Osteoblast (primary cell): ENCODE results near the gene ARHGEF28. TPM values are rescaled to one million over a fixed set of nuclear protein-coding genes. Genes with fewer than 3 reads are reported as not detected.

Experiments
- DNase-seq: peaks from one replicate; pipeline ENCODE4 v3.0.0; 2011; ENCODE audit warnings: low spot score, mixed read lengths; ENCODE audit not compliant: insufficient read length; ENCODE audit errors: missing footprints
- H2AFZ ChIP-seq: 2 replicates; pipeline ENCODE4 v1.6.0; 2011; ENCODE audit warnings: mild to moderate bottlenecking, low read length
- H3K27ac ChIP-seq: 2 replicates; pipeline ENCODE4 v1.5.1; 2011; ENCODE audit warnings: mild to moderate bottlenecking, low read depth, low read length, moderate library complexity
- H3K27me3 ChIP-seq: 2 replicates; pipeline ENCODE4 v1.6.0; 2012; ENCODE audit warnings: mild to moderate bottlenecking, control low read depth, inconsistent platforms, low read length, moderate library complexity; ENCODE audit not compliant: insufficient read depth
- H3K36me3 ChIP-seq: 2 replicates; pipeline ENCODE4 v1.5.1; 2011; ENCODE audit warnings: mild to moderate bottlenecking, low read length, control low read depth, moderate library complexity; ENCODE audit not compliant: insufficient read depth
- H3K4me1 ChIP-seq: 2 replicates; pipeline ENCODE4 v1.5.1; 2011; ENCODE audit warnings: mild to moderate bottlenecking, low read length, control low read depth, moderate library complexity; ENCODE audit not compliant: insufficient read depth
- H3K4me2 ChIP-seq: 2 replicates; pipeline ENCODE4 v1.6.0; 2011; ENCODE audit warnings: mild to moderate bottlenecking, low read length; ENCODE audit not compliant: insufficient read depth
- H3K4me3 ChIP-seq: fragments of 200-600 bp; sonication (generic); 3 replicates; pipeline ENCODE4 v1.5.1; 2012; ENCODE audit warnings: mild to moderate bottlenecking, low read length, inconsistent platforms; ENCODE audit not compliant: insufficient read depth
- H3K79me2 ChIP-seq: 2 replicates; pipeline ENCODE4 v1.6.0; 2012; ENCODE audit warnings: mild to moderate bottlenecking, low read length, control low read depth, inconsistent platforms; ENCODE audit not compliant: insufficient read depth
- H3K9me3 ChIP-seq: 2 replicates; pipeline ENCODE4 v1.5.1; 2011; ENCODE audit warnings: low read depth, low read length, control low read depth
- H4K20me1 ChIP-seq: 2 replicates; pipeline ENCODE4 v1.6.0; 2012; ENCODE audit warnings: mild to moderate bottlenecking, low read length, control low read depth; ENCODE audit not compliant: insufficient read depth
- CTCF ChIP-seq: IDR thresholded peaks from 2 replicates; pipeline ENCODE4 v1.5.1; 2011; ENCODE audit warnings: mild to moderate bottlenecking, low read depth, low read length, moderate library complexity; ENCODE audit errors: extremely low read depth
- total RNA-seq: library from RNA; depleted of rRNA; stranded (reverse); fragments of >200 nt; gene quantifications from 2 replicates; pipeline ENCODE4 v1.2.3, GENCODE V29; 2012

ARHGEF28 gene
- total RNA-seq, 1 donor = 64.4 TPM

GRCh38 chr5:73607228-73607627, 18.8 kb upstream of the ARHGEF28 start:
- DNase-seq = no peak
- H3K27me3 ChIP-seq = no peaks in the 10 kb centered on the region
- H3K4me3 ChIP-seq = no peak overlapping the region
- H3K4me2 ChIP-seq = no peak overlapping the region
- H3K79me2 ChIP-seq = no peaks in the 10 kb centered on the region
- H3K27ac ChIP-seq = no peak overlapping the region
- peaks cover 12% of the 10 kb centered on the region for H3K4me1 ChIP-seq
- H2AFZ ChIP-seq = no peak overlapping the region
- no peaks in the 10 kb centered on the region for H4K20me1 ChIP-seq
- no peaks in the 10 kb centered on the region for H3K36me3 ChIP-seq
- TF ChIP-seq CTCF = no peak
- H3K9me3 ChIP-seq = no peaks in the 10 kb centered on the region

DNA sequence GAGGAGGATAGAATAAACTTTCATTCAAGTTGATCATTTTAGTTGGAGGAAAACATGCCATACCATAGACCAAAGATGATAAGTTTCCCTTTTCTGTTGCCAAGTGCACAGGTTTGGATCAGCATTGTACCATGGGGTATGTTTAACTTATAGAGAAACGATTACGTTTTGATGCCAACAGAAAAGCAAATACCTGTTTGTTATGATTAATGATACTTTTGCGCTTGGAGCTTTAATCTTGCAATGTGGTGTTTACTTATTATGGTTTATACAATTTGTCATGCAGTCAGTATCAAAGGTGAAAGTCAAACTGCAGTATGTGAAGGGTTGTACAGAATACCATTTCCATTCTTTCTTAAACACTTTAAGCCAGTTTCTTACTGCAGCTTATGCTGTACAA, 13.2 kb upstream of the ARHGEF28 start:
- Histone ChIP-seq H3K79me2 (no peaks in the 10 kb centered on the region), H3K27me3 (no peaks in the 10 kb centered on the region), H3K4me2 (no peak overlapping the region), H4K20me1 (no peaks in the 10 kb centered on the region), H3K4me1 (no peaks in the 10 kb centered on the region), H2AFZ (no peak overlapping the region), H3K36me3 (no peaks in the 10 kb centered on the region), H3K4me3 (no peak overlapping the region), H3K9me3 (no peaks in the 10 kb centered on the region), H3K27ac (no peak overlapping the region)
- no peak for TF ChIP-seq CTCF
- DNase-seq = no peak

DNA sequence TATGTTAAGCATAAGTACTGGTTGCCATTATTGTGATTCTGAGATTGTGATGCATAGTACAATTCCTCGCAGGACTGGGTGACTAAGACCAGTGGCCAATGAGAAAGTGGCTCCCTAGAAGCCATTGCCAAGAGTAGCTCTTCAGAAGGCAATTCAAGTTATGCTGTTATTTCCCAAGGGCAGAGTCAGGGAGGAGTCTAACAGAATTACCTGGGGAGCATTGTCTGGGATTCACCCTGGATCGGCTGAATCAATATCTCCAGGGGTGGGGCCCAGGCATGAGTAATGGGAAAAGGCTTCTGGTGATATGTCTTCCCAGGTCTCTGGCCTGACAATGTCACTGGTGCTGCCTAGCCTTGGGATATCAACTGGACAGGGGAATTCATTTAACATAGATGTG, 10.9 kb upstream of the ARHGEF28 start:
- Histone ChIP-seq H2AFZ (no peak overlapping the region), H3K27me3 (no peaks in the 10 kb centered on the region), H3K9me3 (no peaks in the 10 kb centered on the region), H3K79me2 (no peaks in the 10 kb centered on the region), H3K4me1 (no peaks in the 10 kb centered on the region), H3K27ac (no peak overlapping the region), H3K4me3 (no peak overlapping the region), H3K36me3 (no peaks in the 10 kb centered on the region), H4K20me1 (no peaks in the 10 kb centered on the region), H3K4me2 (no peak overlapping the region)
- no peak for DNase-seq
- no peak for TF ChIP-seq CTCF

- Histone ChIP-seq H3K27ac (no peak overlapping the region), H3K36me3 (no peaks in the 10 kb centered on the region), H3K27me3 (no peaks in the 10 kb centered on the region), H2AFZ (no peak overlapping the region), H3K4me2 (no peak overlapping the region), H3K79me2 (no peaks in the 10 kb centered on the region), H4K20me1 (no peaks in the 10 kb centered on the region), H3K4me3 (no peak overlapping the region), H3K4me1 (no peaks in the 10 kb centered on the region), H3K9me3 (no peaks in the 10 kb centered on the region)
- no peak for DNase-seq
- TF ChIP-seq CTCF = no peak
Measured at GRCh38 chr5:73615947-73616346, 10.0 kb upstream of the ARHGEF28 start.
